Tibial artery (tissue), 4 donors: ENCODE measurements around the gene MFAP3.
"Not testable (repeated sequence)": the region's sequence is repeated elsewhere in the genome, so short reads cannot be mapped to it uniquely, and the experiment has no call there.

ENCODE experiments used
- DNase-seq, 2 donors: peaks; one replicate each; pipeline ENCODE4 v3.0.0-alpha.2; 2019
- H3K27ac ChIP-seq, 2 donors: fragments of 200-600 bp; sonication (generic) in 1 of 2; 1 replicate in 1 of 2; 2 replicates in 1 of 2; pipeline ENCODE4 v1.5.1; 2018 to 2019; ENCODE audit warnings: mild to moderate bottlenecking in 1 of 2
- H3K27me3 ChIP-seq, 2 donors: fragments of 200-600 bp; sonication (generic) in 1 of 2; one replicate each; pipeline versions ENCODE4 v1.5.1 to v1.6.0; 2016 to 2019
- H3K36me3 ChIP-seq, 3 donors: fragments of 200-600 bp; sonication (generic) in 2 of 3; one replicate each; pipeline ENCODE4 v1.5.1; 2016 to 2019; ENCODE audit warnings: mild to moderate bottlenecking in 2 of 3
- H3K4me1 ChIP-seq, 4 donors: fragments of 200-600 bp; sonication (generic) in 2 of 4; 1 replicate in 3 of 4; 2 replicates in 1 of 4; pipeline ENCODE4 v1.5.1; 2016 to 2019
- H3K4me3 ChIP-seq, 2 donors: fragments of 200-600 bp; sonication (generic) in 1 of 2; 1 replicate in 1 of 2; 2 replicates in 1 of 2; pipeline ENCODE4 v1.5.1; 2018 to 2019; ENCODE audit warnings: mild to moderate bottlenecking in 2 of 2
- H3K9me3 ChIP-seq, 3 donors: fragments of 200-600 bp; sonication (generic) in 1 of 3; one replicate each; pipeline ENCODE4 v1.5.1; 2016 to 2019
- intact Hi-C: fragments of 100-400 bp; cut with DNase I; formaldehyde crosslinking; loops from one replicate; pipeline ENCODE4 v1.15.0; 2023; ENCODE audit warnings: low total_unique reads
- TF ChIP-seq, protein P1 (sequence below), 2 experiments: fragments of 200-600 bp in 1 of 2; fragments of 450-650 bp in 1 of 2; IDR thresholded peaks; one replicate each; pipeline ENCODE4 v1.5.1; 2017 to 2019; ENCODE audit warnings: antibody characterized with exemption in 2 of 2, mild to moderate bottlenecking in 1 of 2, moderate library complexity in 1 of 2

The MFAP3 gene

GRCh38 chr5:154059583-154059982 lies 20.8 kb downstream of the MFAP3 start:
- TF ChIP-seq, protein P1, sequence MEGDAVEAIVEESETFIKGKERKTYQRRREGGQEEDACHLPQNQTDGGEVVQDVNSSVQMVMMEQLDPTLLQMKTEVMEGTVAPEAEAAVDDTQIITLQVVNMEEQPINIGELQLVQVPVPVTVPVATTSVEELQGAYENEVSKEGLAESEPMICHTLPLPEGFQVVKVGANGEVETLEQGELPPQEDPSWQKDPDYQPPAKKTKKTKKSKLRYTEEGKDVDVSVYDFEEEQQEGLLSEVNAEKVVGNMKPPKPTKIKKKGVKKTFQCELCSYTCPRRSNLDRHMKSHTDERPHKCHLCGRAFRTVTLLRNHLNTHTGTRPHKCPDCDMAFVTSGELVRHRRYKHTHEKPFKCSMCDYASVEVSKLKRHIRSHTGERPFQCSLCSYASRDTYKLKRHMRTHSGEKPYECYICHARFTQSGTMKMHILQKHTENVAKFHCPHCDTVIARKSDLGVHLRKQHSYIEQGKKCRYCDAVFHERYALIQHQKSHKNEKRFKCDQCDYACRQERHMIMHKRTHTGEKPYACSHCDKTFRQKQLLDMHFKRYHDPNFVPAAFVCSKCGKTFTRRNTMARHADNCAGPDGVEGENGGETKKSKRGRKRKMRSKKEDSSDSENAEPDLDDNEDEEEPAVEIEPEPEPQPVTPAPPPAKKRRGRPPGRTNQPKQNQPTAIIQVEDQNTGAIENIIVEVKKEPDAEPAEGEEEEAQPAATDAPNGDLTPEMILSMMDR (IDR thresholded peaks at IDR 0.05): no peak
- intact Hi-C loops: no loop called here
- H3K9me3 ChIP-seq: no peaks in the 10 kb centered on the region

GRCh38 chr5:154060606-154061005 lies 21.8 kb downstream of the MFAP3 start:
- Histone ChIP-seq H3K4me1 (no peaks in the 10 kb centered on the region), H3K27ac (no peak overlapping the region), H3K4me3 (no peak overlapping the region), H3K36me3 (peaks cover 0 to 10% (median 5%) of the 10 kb centered on the region in 3 donors), H3K27me3 (no peaks in the 10 kb centered on the region), H3K9me3 (no peaks in the 10 kb centered on the region)
- no peak for DNase-seq
- intact Hi-C loops: no loop called here
- TF ChIP-seq, protein P1 (IDR thresholded peaks at IDR 0.05): no peak

More at GRCh38 chr5:154059583-154059982, 20.8 kb downstream of the MFAP3 start:
- Histone ChIP-seq H3K27ac (no peak overlapping the region), H3K4me1 (no peaks in the 10 kb centered on the region), H3K27me3 (no peaks in the 10 kb centered on the region), H3K4me3 (no peak overlapping the region), H3K36me3 (peaks cover 0 to 20% (median 9%) of the 10 kb centered on the region in 3 donors)
- no peak for DNase-seq

- TF ChIP-seq, protein P1 (IDR thresholded peaks at IDR 0.05): no peak
Observed at GRCh38 chr5:154063372-154063771, 24.6 kb downstream of the MFAP3 start.

GRCh38 chr5:154065971-154066370 lies 27.2 kb downstream of the MFAP3 start:
- H3K27me3 ChIP-seq: no peaks in the 10 kb centered on the region
- DNase-seq: no peak
- H3K4me3 ChIP-seq: no peak overlapping the region
- intact Hi-C loops: no loop called here
- TF ChIP-seq, protein P1 (IDR thresholded peaks at IDR 0.05): no peak
- H3K4me1 ChIP-seq: no peaks in the 10 kb centered on the region
- H3K9me3 ChIP-seq: no peaks in the 10 kb centered on the region
- no peak overlapping the region for H3K27ac ChIP-seq
- no peaks in the 10 kb centered on the region for H3K36me3 ChIP-seq

More at GRCh38 chr5:154063372-154063771, 24.6 kb downstream of the MFAP3 start:
- no peaks in the 10 kb centered on the region for H3K27me3 ChIP-seq
- intact Hi-C loops: no loop called here
- no peak for DNase-seq
- no peaks in the 10 kb centered on the region for H3K4me1 ChIP-seq
- no peaks in the 10 kb centered on the region for H3K36me3 ChIP-seq
- H3K9me3 ChIP-seq: no peaks in the 10 kb centered on the region
- no peak overlapping the region for H3K27ac ChIP-seq
- H3K4me3 ChIP-seq: no peak overlapping the region

GRCh38 chr5:154069854-154070253 lies 31.1 kb downstream of the MFAP3 start:
- intact Hi-C loops: loop anchor here (5.0 kb wide), 1 partner anchor 107 kb away; no protein-coding TSS in a partner anchor
- not testable (repeated sequence) for H3K27ac ChIP-seq, DNase-seq, H3K9me3 ChIP-seq, H3K4me3 ChIP-seq, H3K27me3 ChIP-seq, H3K36me3 ChIP-seq, H3K4me1 ChIP-seq

DNA sequence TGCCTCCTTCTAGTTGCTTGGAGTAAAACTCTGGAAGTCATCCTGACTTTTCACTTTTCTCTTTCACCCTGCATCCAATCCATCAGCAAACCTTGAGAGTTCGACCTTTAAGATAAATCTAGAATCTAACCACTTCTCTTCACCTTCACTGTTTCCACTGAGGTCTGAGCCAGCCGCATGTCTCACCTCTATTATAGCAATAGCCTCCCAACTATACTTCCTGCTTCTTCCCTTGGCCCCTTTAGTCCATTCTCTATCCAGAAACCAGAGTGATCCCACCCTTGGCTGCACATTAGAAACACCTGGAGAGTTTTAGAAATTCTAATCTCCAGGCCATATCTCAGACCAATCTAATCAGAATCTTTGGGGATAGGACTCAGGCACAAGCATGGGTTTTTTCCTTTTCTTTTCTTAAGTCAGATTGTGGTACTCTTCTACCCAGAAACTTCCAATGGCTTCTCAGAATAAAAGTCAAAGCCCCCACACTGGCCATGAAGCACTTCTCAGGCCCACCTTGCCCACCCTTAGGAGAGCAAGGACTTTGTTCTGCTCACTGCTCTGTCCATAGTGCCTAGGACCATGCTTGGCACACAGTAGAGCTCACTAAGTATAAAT lies 33.1 kb downstream of the MFAP3 start:
- TF ChIP-seq, protein P1 (IDR thresholded peaks at IDR 0.05): no peak
- H3K27me3 ChIP-seq: no peaks in the 10 kb centered on the region
- H3K4me1 ChIP-seq: peaks cover 0 to 5% (median 0%) of the 10 kb centered on the region in 4 donors
- no peak overlapping the region for H3K4me3 ChIP-seq
- DNase-seq: no peak
- H3K9me3 ChIP-seq: no peaks in the 10 kb centered on the region
- H3K36me3 ChIP-seq: no peaks in the 10 kb centered on the region
- H3K27ac ChIP-seq: no peak overlapping the region
- intact Hi-C loops: loop anchor here (2.0 to 5.0 kb wide), 2 partner anchors 105 to 333 kb away; no protein-coding TSS in a partner anchor
